ENCODE data around the gene SPATA25.

SPATA25 gene

GRCh38 chr20:45924391-45925261 is 37.2 kb upstream of the SPATA25 start:
- Histone ChIP-seq H3K4me3 (ENCODE audit: low read length in 2 of 2) (no peak overlapping the region), H2BK15ac (ENCODE audit: low read length) (no peak overlapping the region), H3K79me1 (ENCODE audit: low read depth, low read length) (no peaks in the 10 kb centered on the region), H3K27me3 (ENCODE audit: control insufficient read depth in 3 of 3, insufficient read depth in 3 of 3, low read depth in 1 of 3, low read length in 3 of 3) (peaks cover 0 to 3% (median 0%) of the 10 kb centered on the region in 3 experiments), H4K91ac (ENCODE audit: low read depth, low read length, poor library complexity) (no peak overlapping the region), H3K9me3 (replicated peaks in 1 of 2; ENCODE audit: control insufficient read depth in 2 of 2, insufficient read depth in 1 of 2, low read depth in 1 of 2, low read length in 2 of 2) (no peaks in the 10 kb centered on the region), H2AFZ (ENCODE audit: low read length) (peak overlapping the region; percentile 63), H4K8ac (ENCODE audit: low read depth, low read length) (no peak overlapping the region), H3K14ac (ENCODE audit: low read length) (no peak overlapping the region), H3K36me3 (replicated peaks in 1 of 2; ENCODE audit: control insufficient read depth in 2 of 2, insufficient read depth in 2 of 2, low read length in 2 of 2) (no peaks in the 10 kb centered on the region), H3K4me2 (ENCODE audit: insufficient read depth, low read length, poor library complexity, severe bottlenecking) (no peak overlapping the region), H3K27ac (replicated peaks; ENCODE audit: low read length) (no peak overlapping the region), H3K4ac (ENCODE audit: low read length) (no peak overlapping the region), H3K18ac (ENCODE audit: low read length) (peak overlapping the region; percentile 44), H2BK5ac (ENCODE audit: low read length) (no peak overlapping the region), H2BK120ac (ENCODE audit: low read depth, low read length) (no peak overlapping the region), H2AK5ac (ENCODE audit: low read depth, low read length) (no peak overlapping the region), H3K9ac (ENCODE audit: low read depth, low read length, poor library complexity) (no peak overlapping the region), H2BK12ac (ENCODE audit: low read length) (no peak overlapping the region), H3K4me1 (ENCODE audit: control insufficient read depth in 2 of 2, insufficient read depth in 1 of 2, low read depth in 1 of 2, low read length in 2 of 2) (peaks cover 5 to 9% of the 10 kb centered on the region in 2 donors), H3K23ac (ENCODE audit: low read depth, low read length, poor library complexity) (no peak overlapping the region)
- no peak for DNase-seq (ENCODE audit: low spot score)
- no CpG with 5 or more reads among the region's 21 CpGs for WGBS, 2 donors (ENCODE audit: extremely low coverage in 2 of 2, insufficient read length in 2 of 2, insufficient replicate concordance in 1 of 2)

GRCh38 chr20:45921337-45922189 is 34.1 kb upstream of the SPATA25 start:
- Histone ChIP-seq H2BK15ac (ENCODE audit: low read length) (no peak overlapping the region), H3K4me3 (ENCODE audit: low read length in 2 of 2) (no peak overlapping the region), H3K27ac (replicated peaks; ENCODE audit: low read length) (no peak overlapping the region), H3K4me1 (ENCODE audit: control insufficient read depth in 2 of 2, insufficient read depth in 1 of 2, low read depth in 1 of 2, low read length in 2 of 2) (peaks cover 9 to 10% of the 10 kb centered on the region in 2 donors), H3K14ac (ENCODE audit: low read length) (no peak overlapping the region), H2AK5ac (ENCODE audit: low read depth, low read length) (no peak overlapping the region), H3K79me1 (ENCODE audit: low read depth, low read length) (no peaks in the 10 kb centered on the region), H3K9ac (ENCODE audit: low read depth, low read length, poor library complexity) (no peak overlapping the region), H3K18ac (ENCODE audit: low read length) (no peak overlapping the region), H3K27me3 (ENCODE audit: control insufficient read depth in 3 of 3, insufficient read depth in 3 of 3, low read depth in 1 of 3, low read length in 3 of 3) (peaks cover 0 to 3% (median 0%) of the 10 kb centered on the region in 3 experiments), H3K4me2 (ENCODE audit: insufficient read depth, low read length, poor library complexity, severe bottlenecking) (no peak overlapping the region), H4K8ac (ENCODE audit: low read depth, low read length) (no peak overlapping the region), H3K23ac (ENCODE audit: low read depth, low read length, poor library complexity) (no peak overlapping the region), H3K36me3 (replicated peaks in 1 of 2; ENCODE audit: control insufficient read depth in 2 of 2, insufficient read depth in 2 of 2, low read length in 2 of 2) (no peaks in the 10 kb centered on the region), H4K91ac (ENCODE audit: low read depth, low read length, poor library complexity) (no peak overlapping the region), H3K9me3 (replicated peaks in 1 of 2; ENCODE audit: control insufficient read depth in 2 of 2, insufficient read depth in 1 of 2, low read depth in 1 of 2, low read length in 2 of 2) (no peaks in the 10 kb centered on the region), H2BK120ac (ENCODE audit: low read depth, low read length) (no peak overlapping the region), H2AFZ (ENCODE audit: low read length) (no peak overlapping the region), H2BK12ac (ENCODE audit: low read length) (no peak overlapping the region), H2BK5ac (ENCODE audit: low read length) (no peak overlapping the region), H3K4ac (ENCODE audit: low read length) (no peak overlapping the region)
- WGBS, 2 donors (ENCODE audit: extremely low coverage in 2 of 2, insufficient read length in 2 of 2, insufficient replicate concordance in 1 of 2), result no CpG with 5 or more reads among the region's 11 CpGs
- DNase-seq (ENCODE audit: low spot score), result no peak

GRCh38 chr20:45920462-45921336 is 33.3 kb upstream of the SPATA25 start:
- no peaks in the 10 kb centered on the region for H3K9me3 ChIP-seq (replicated peaks in 1 of 2; ENCODE audit: control insufficient read depth in 2 of 2, insufficient read depth in 1 of 2, low read depth in 1 of 2, low read length in 2 of 2)
- no peak overlapping the region for H3K23ac ChIP-seq (ENCODE audit: low read depth, low read length, poor library complexity)
- H3K4ac ChIP-seq (ENCODE audit: low read length), result no peak overlapping the region
- H3K4me2 ChIP-seq (ENCODE audit: insufficient read depth, low read length, poor library complexity, severe bottlenecking), result no peak overlapping the region
- H2AFZ ChIP-seq (ENCODE audit: low read length), result peak overlapping the region; percentile 36
- no peak overlapping the region for H4K8ac ChIP-seq (ENCODE audit: low read depth, low read length)
- no peak overlapping the region for H3K14ac ChIP-seq (ENCODE audit: low read length)
- H3K79me1 ChIP-seq (ENCODE audit: low read depth, low read length), result no peaks in the 10 kb centered on the region
- DNase-seq (ENCODE audit: low spot score), result no peak
- H3K9ac ChIP-seq (ENCODE audit: low read depth, low read length, poor library complexity), result no peak overlapping the region
- H2BK120ac ChIP-seq (ENCODE audit: low read depth, low read length), result no peak overlapping the region
- H3K27ac ChIP-seq (replicated peaks; ENCODE audit: low read length), result no peak overlapping the region
- no peak overlapping the region for H4K91ac ChIP-seq (ENCODE audit: low read depth, low read length, poor library complexity)
- peaks cover 0 to 3% (median 0%) of the 10 kb centered on the region in 3 experiments for H3K27me3 ChIP-seq (ENCODE audit: control insufficient read depth in 3 of 3, insufficient read depth in 3 of 3, low read depth in 1 of 3, low read length in 3 of 3)
- H2AK5ac ChIP-seq (ENCODE audit: low read depth, low read length), result no peak overlapping the region
- H2BK5ac ChIP-seq (ENCODE audit: low read length), result no peak overlapping the region
- no peak overlapping the region for H2BK12ac ChIP-seq (ENCODE audit: low read length)
- H3K4me1 ChIP-seq (ENCODE audit: control insufficient read depth in 2 of 2, insufficient read depth in 1 of 2, low read depth in 1 of 2, low read length in 2 of 2), result peaks cover 4 to 8% of the 10 kb centered on the region in 2 donors
- H3K18ac ChIP-seq (ENCODE audit: low read length), result no peak overlapping the region
- no peaks in the 10 kb centered on the region for H3K36me3 ChIP-seq (replicated peaks in 1 of 2; ENCODE audit: control insufficient read depth in 2 of 2, insufficient read depth in 2 of 2, low read length in 2 of 2)
- H2BK15ac ChIP-seq (ENCODE audit: low read length), result no peak overlapping the region
- WGBS, 2 donors (ENCODE audit: extremely low coverage in 2 of 2, insufficient read length in 2 of 2, insufficient replicate concordance in 1 of 2), result no CpG with 5 or more reads among the region's 9 CpGs
- no peak overlapping the region for H3K4me3 ChIP-seq (ENCODE audit: low read length in 2 of 2)

Data from neuronal stem cell (in vitro differentiated cells).